G401.6 (cell line): ENCODE measurements around the gene ARMC9.
"Not testable (repeated sequence)": the region's sequence is repeated elsewhere in the genome, so short reads cannot be mapped to it uniquely, and the experiment has no call there.

Experiments used
- FAIRE-seq: peaks from 2 replicates; lab custom pipeline; 2012; peaks lifted over from hg19 to GRCh38; lab: Jason Lieb, UNC

The ARMC9 gene

DNA sequence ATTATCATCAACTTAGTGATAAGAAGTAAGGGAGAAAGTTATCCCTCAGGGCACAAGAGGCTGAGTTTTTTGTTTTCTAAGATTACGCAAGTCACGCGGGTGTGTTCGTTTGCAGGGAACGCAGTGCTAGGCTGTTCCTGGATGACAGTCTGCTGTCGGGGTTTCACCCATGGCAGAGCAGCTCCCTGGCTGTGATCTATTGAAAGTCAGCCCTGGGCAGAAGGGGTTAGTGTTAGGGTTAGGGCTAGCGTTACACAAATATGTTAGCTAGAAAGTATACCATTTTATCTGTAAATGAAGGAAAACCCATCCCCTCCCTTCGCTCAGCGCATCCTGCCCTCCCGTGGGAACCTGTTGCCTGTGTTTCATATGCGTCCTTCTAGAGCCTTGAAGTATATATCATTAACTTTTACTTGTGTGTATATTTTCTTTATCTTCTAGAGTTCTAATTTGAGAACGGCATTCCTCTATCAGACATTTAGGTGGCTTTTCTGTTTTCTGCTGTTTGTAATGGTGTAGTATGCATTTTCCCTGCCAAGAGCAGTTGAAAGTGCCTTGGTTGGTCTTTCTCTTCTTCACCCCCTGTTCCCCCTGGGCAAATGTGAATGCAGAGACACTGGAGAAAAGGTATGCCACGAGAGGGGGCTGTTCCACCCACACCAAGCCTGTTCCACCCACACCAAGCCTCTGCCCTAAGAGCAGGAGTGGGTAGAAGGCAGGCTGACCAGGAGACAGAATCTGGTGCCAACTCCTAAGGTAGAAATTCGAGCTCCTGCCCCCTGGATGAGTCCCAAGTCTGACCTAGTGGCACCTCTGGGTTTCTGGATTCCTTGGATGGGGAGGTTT is 47.0 kb downstream of the ARMC9 start:
- no peak for FAIRE-seq

DNA sequence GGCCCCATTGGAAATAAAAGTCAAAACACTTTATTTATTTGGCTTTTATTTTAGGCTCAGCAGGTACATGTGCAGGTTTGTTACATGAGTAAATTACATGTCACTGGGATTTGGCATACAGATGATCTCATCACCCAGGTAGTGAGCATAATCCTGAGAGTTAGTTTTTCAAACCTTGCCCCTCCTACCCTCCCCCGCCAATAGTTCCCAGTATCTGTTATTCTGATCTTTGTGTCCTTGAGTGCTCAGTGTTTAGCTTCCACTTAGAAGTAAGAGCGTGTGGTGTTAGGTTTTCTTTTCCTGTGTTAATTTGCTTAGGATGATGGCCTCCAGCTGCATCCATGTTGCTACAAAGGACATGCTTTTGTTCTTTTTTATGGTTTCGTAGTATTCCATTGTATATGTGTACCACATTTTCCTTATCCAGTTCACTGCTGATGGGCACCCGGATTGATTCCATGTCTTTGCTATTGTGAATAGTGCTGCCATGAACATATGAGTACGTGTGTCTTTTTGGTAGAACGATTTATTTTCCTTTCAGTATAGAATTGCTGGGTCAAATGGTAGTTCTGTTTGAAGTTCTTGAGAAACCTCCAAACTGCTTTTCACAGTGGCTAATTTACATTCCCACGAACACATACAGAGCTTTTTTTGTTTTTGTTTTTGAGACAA is 47.9 kb downstream of the ARMC9 start:
- no peak for FAIRE-seq

DNA sequence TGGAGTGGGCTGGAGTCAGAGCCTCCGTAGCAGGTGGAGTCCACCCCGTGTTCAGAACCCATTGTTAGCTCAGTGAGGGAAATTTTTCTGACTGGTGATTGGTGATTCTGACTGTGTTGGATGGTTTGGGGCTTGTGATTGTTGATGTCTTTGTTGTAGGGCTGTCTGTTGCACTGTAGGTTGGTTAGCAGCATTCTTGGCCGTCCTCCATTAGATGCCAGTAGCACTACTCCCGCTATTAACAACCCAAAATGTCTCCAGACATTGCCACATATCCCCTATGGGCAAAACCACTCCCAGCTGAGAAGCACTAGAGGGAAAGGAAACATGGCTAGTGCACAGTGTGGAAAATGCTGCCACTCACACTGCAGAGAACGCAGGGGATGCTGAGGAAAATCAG is 51.7 kb downstream of the ARMC9 start:
- FAIRE-seq, result no peak

DNA sequence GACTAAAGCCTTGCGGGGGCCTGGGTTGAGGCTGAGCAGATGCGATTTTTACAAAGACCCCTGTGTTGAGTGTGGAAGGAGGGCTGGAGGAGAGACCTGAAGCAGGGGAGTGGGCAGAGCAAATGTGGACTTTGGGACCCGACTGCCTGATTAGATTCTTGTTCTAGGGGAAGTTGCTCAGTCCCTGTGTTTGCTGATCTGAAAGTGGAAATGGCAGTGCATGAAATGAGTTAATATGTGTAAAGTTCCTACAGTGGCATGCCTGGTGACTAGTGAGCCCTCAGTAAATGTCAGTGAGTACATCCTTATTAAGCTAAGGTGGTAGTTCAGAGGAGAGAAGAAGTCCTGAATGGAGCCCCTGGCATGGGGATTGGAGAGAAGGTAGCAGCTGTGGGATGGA is 52.3 kb downstream of the ARMC9 start:
- no peak for FAIRE-seq

DNA sequence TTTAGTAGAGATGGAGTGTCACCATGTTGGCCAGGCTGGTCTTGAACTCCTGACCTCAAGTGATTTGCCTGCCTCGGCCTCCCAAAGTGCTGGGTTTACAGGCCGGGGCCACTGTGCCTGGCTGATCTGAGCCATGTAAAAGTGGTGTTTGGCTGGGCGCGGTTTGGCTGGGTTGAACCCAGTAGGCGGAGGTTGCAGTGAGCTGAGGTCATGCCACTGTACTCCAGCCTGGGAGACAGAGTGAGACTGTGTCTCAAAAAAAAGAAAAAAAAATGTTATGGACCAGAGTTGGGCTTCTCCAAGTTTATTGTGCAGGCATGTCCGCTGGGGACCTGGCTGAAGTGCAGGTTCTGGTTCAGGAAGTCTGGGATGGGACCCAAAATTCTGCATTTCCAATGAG is 54.9 kb downstream of the ARMC9 start:
- FAIRE-seq, result not testable (repeated sequence)

DNA sequence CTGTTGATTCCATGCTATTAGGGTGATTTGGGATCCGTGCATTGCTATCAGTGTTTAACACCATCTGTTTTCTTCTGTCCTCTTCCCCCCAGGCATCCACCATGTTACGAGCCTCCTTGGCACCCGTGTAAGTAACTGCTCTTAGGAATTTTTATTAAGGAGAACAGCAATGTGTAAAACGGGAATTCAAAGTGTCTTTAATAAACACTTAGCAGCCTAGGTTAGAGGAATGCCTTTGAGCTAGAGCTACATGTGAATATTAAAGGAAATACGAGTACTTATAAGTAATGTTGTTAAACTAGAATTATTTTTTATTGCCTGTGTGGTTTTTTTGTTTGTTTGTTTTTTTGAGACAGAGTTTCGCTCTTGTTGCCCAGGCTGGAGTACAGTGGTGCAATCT is 58.1 kb downstream of the ARMC9 start:
- no peak for FAIRE-seq

DNA sequence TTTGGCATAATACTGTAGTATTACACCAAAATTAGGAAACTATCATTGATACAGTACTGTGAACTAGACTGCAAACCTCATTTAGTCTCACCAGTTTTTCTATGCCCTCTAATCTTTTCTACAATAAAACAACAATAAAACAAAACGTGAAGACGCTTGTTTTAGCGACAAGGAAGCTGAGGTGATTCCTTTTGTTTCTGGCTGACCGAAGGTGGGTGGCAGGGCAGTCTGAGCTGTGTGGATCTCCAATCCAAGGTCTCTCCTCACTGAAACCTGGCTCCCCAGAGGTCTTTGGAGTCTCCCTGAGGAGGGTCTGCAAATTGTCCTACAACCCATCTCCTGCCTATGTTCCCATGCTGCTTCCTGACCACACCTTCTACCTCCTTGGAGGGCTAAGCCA is 59.3 kb downstream of the ARMC9 start:
- FAIRE-seq, result no peak

DNA sequence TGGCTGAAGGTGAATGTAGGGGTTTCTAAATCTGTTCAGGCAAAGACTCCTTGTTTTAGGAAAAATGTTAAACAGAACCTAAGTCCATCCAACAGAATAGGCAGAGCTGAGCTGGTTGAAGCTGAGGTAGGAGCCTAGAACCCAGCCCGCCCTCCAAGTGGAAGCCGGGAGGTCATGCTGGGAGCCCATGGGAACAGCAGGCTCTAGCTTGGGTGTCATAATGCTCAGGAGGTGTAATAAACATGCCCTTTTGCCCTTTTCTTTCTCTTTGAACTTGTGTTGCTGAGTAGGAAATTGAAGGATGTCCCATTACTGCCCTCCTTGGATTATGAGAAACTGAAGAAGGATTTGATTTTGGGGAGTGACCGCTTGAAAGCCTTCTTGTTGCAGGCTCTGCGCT is 60.3 kb downstream of the ARMC9 start:
- FAIRE-seq, result no peak

DNA sequence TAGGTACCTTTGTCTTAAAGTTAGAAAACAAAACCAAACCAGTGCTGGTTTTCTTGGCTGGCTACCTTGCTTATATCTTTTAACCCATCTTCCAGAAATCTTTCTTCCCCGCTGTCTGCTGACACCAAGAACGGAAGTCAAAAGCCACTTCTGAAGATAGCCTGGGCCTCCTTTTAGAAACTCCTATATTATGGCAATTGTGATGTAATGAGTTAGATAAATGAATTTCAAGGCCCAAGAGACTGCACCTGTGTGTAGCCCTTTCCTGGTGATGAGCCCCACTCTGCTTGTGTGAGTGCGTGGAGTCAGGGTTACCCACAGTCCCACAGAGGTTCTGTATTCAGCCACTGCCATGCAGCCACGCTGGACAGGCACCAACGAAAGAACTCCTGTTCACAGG is 60.7 kb downstream of the ARMC9 start:
- FAIRE-seq, result no peak

DNA sequence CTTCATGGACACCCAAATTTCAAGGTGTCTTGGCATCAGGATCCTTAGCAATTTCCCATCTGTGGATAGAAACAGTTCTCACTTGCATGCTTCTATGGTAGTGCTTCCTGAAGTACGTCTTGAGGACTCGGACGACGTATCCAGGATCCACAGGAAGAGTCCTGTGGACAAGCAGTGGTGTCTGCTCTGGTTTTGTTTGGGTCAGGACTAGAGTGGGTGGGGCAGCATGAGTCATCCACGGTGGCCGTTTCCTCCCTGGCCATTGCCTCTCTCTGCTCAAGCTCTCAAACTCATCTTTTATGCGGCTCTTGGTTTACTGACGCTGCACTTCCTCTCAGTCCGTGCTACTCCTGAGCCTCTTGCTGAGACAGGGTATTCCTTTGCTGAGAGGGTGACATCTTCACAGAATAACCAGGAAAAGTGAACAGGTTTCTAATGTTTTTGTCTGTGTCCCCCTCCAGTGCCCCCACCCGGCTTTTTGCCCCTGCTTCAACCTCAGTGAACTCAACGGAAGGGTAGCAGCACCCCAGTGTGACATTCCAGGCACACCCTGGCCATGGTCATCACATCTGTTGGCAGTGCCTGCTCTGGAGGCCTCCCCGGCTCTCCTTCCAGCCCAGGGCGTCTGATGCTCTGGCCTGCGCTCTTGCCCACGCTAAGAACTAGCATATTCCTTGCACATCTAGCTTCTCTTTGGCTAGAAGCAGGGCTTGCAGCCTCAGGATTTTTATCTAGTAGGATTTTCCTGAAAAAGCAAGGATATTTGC is 62.2 kb downstream of the ARMC9 start:
- no peak for FAIRE-seq

DNA sequence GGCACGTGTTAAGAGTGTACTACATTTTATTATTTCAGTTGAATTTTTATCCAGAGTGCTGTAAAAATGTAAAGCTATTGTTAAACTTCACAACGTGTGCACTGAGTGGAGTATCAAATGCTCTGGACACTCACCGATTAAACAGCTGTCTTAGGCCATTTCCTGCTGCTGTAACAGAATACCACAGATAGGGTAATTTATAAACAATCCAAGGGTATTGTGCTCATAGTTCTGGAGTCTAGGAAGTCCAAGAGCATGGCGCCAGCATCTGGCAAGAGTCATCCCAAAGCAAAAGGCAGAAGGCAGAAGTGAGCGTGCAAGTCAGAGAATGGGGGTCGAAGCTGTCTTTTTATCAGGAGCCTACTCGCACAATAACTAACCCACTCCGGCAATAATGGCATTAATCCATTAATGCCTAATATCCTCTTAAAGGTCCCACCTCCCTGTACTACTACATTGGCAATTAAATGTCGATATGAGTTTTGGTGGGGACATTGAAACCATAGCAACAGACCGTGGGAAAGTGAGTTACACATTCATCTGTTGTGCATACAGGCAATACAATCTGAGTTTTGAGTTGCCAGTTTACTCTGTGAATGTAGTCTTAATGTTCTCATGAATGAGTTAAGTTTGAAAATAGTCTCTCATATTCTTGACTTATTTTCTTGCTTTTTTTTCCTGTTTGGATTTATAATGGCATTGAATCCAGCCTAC is 64.8 kb downstream of the ARMC9 start:
- no peak for FAIRE-seq

DNA sequence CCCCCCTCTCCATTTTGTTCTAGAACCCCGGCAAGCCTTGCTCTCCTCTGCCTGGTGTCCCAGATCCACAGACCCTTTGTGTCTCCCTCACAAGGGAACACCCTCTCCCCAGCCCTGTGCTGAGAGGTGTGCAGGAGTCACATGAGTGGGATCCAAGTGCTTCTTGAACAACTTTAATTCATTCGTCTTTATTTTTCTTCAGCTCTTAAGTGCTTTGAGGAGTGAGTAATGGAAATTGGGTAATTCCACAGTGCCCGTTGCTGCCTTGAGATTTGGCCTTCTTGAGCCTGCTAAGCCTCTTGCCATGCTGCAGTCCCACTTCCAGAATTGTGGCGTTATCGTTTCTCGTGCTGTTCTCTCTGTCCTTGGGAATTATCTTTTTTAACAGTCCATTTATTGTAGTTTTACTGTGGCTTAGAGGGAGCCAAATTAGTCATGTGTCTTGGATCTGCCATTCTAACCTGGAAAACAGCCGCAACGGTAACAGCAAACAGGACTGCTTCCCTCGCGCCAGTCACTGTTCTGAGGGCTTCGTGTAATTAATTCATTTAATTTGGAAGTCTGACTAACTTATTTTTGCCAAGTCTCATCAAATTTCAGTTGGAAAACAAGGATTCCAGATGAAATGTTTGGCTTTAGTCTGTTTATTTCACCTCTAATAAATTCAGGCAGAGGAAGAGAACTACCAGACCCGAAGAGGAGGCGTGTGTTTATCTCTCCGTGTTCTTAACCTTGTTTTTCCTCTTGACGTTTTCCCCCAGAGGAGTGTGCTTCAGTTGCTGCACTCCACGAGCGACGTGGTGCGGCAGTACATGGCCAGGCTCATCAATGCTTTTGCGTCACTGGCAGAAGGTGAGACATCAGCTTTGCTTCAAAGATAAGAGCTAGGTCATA is 72.0 kb downstream of the ARMC9 start:
- FAIRE-seq, result no peak

DNA sequence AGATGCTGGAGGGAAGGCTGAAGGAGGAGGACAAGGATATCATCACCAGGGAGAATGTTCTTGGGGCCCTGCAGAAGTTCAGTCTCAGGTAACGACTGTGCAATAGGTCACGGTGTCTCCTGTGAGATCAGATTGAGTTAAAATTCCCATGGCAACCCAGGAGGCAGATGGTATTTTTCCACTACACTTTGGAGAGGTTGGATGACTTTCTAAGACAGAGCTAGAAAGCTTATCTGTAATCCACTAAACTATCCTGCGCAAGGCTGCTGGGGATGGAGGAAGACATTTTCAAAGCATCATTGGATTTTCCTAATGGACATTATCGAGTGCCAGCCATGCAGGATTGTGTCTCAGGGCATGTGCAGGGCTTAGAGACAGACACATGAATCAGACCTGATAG is 74.6 kb downstream of the ARMC9 start:
- no peak for FAIRE-seq

DNA sequence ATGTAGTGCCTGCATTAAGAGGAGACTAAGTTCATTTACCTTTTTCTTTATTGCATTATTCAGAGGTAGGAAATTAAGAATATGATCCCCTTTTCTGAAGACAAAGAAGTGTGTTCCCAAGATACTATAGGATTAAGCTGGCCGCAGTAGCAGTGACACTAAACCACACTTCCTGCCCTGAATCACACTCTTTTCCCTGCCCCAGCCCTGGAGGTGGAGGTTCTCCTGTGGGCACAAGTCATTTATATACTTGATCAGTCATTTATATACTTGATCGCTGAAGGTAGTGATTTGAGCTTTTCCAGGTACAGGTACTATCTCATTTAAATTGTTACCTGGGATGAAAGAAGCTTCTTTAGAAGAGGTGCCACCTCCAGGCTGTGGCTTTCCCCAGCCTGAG is 78.6 kb downstream of the ARMC9 start:
- FAIRE-seq, result no peak

DNA sequence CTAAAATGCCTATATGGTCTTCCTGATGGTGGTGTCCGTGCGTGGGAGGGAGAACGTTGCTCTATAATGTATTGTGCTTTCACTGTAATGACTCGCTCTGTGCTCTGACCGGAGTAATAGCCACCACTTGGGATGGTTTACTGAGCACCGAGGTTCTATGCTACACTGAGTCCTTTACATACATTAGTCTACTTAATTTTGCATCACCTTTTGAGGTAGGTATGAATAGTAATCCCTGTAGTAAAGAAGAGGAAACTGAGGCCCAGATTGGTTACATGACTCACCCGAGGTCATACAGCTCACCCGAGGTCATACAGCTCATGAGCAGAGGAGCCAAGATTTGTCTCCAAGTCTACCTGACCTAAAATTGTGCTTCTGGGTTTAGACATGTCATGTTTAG is 79.5 kb downstream of the ARMC9 start:
- no peak for FAIRE-seq

DNA sequence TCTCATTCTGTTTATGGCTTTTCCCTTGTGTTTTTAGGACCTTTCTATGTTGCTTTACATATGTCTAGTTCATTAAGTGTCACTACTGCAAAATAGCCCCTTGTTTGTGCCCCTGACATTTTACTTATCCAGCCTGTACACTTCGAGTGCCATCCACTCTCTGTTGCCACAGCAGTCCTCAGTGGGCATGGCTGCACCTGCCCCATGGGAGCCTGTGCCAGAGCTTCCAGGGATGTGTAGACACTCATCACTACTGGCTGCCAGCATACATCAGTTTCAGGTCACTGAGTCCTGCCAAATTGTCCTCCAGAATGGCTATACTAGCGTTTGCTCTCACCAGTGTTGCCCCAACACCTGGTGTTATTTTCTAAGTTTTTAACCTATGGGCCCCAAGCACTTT is 80.4 kb downstream of the ARMC9 start:
- no peak for FAIRE-seq

DNA sequence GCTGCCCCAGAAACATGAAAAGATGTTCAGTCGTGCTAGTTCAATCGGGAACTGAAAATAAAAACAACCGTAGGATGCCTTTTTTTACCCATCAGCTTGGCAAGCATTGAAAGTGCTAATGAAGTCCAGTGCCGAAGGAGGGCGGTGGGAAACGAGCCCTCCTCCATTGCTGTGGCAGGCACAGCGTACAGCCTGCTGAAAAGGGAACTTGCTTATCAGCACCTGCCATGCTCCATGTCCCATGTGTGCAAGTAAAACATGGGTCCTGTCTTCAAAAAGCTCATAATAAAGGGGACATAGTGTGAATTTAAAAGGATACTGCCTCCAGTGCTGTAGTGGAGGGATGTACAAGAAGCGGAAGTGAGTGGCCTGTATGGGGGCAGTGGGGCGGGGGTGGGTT is 82.4 kb downstream of the ARMC9 start:
- no peak for FAIRE-seq

DNA sequence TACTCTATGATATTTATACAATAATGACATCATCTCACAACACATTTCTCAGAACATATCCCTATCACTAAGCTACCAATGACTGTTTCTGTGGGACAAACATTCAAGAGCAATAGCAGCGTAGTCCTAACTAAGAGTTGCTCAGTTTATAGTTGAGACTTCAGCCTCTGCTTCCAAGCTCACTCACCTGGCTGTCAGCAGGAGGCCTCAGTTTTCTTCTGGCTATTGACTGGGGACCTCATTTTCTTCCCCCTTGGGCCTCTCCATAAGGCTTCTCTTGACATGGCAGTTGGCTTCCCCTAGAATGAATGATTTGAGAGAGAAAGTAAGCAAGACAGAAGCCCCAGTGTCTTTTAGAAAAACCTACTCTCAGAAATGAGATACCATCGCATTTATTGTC is 85.9 kb downstream of the ARMC9 start:
- no peak for FAIRE-seq

DNA sequence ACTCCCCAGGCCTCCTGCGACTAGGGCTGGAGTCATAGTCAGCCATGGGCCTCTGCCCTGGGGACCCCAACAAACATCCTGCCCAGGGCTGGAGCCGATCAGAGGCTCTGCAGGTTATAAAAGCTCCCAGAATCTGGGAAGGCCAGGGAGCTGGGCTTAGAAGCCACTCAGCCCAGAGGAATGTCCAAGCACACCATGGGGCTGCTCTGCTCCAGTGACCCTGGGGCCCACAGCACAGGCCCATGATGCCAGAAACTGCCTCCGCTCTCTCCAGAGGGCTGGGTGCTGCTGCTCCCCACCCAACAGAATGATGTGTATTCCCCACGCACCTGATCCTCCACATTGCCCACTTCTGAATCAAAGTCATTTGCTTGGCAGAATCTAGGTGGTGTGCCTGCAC is 88.5 kb downstream of the ARMC9 start:
- FAIRE-seq, result no peak

DNA sequence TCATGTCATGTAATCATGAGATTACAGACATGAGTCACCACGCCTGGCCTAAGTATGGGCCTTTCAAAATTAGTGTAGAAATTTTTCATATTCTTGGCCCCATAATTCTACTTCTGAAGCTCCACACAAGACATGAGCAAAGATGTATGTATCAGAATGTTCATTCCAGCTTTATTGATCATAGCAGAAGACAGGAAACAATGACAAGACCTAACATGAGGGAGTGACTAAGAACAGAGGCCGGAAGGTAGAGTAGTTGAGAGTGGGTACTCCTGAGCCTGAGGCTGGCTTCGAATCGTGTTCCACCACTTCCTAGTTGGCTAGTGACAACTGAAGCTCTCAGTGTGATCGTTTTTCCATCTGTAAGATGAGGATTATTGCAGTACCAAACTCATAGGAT is 89.3 kb downstream of the ARMC9 start:
- no peak for FAIRE-seq

DNA sequence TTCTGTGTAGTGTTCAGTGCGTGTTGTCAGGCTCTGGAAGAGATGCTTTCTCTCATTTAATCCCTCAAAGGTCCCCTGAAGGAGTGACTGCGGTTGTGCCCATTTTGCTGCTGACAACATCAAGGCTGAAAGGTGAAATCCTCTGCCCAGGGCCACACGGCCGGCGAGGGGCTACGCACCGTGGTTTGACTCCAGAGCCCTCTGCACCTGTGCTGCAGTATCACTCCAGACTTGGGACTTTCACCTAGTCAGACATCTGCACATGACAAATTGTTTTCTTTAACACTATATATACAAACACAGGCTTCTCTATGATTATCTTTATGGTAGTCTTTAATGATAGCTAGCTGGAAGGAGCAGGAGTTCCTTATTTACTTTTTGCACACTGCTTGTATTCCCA is 90.2 kb downstream of the ARMC9 start:
- no peak for FAIRE-seq
